ENCODE results near the gene PGAP2.

DNA sequence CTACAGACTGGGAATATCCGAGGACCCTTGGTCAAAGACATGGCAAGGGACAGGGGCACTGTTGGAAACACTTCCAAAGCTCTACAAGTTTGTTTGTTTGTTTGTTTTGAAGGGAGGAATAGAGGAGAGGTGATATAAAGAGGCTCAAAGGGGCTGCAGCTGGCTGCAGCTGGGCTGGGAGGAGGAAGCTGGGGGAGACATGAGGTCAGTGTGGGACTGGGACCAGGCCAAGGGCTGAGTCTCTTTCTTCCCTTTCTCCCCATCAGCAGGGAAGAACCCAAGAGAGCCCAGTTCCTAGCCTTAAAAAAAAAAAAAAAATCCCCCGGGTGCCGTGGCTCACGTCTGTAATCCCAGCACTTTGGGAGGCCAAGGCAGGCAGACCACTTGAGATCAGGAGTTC is 27.4 kb downstream of the PGAP2 start:
- TF ChIP-seq, protein P1, sequence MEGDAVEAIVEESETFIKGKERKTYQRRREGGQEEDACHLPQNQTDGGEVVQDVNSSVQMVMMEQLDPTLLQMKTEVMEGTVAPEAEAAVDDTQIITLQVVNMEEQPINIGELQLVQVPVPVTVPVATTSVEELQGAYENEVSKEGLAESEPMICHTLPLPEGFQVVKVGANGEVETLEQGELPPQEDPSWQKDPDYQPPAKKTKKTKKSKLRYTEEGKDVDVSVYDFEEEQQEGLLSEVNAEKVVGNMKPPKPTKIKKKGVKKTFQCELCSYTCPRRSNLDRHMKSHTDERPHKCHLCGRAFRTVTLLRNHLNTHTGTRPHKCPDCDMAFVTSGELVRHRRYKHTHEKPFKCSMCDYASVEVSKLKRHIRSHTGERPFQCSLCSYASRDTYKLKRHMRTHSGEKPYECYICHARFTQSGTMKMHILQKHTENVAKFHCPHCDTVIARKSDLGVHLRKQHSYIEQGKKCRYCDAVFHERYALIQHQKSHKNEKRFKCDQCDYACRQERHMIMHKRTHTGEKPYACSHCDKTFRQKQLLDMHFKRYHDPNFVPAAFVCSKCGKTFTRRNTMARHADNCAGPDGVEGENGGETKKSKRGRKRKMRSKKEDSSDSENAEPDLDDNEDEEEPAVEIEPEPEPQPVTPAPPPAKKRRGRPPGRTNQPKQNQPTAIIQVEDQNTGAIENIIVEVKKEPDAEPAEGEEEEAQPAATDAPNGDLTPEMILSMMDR (IDR thresholded peaks at IDR 0.05; ENCODE audit: low read length): no peak
- TF ChIP-seq EZH2phosphoT487 (IDR thresholded peaks at IDR 0.05; ENCODE audit: low read length) (no peak), EZH2 (optimal IDR thresholded peaks at IDR 0.05; ENCODE audit: low read depth, low read length) (no peak)

All from MM.1S (cell line).